ENCODE results near the gene CHSY3. TPM values are rescaled to one million over a fixed set of nuclear protein-coding genes. Genes with fewer than 3 reads are reported as not detected.

Gene CHSY3
- total and polyA plus RNA-seq, 4 donors, result 0.40 to 7.7 (median 2.1) TPM

DNA sequence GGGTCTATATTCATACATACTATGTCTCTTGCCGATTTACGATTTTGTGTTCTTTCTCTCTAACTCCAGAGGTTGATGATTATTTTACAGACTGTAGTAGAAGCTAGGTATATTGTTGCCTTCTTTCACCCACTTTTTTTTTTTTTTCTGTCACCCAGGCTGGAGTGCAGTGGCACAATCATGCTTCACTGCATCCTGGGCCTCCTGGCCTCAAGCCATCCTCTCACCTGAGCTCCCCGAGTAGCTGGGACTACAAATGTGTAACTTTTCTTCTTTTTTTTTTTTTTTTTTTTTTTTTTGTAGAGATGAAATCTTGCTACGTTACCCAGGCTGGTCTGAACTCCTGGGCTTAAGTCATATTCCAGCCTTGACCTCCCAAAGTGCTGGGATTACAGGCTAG is 96.2 kb downstream of the CHSY3 start:
- no peak for DNase-seq (ENCODE audit: low spot score)
- no peak overlapping the region for H3K4me3 ChIP-seq (ENCODE audit: low read depth in 1 of 3, low read length in 3 of 3)
- no peaks in the 10 kb centered on the region for H3K4me1 ChIP-seq (ENCODE audit: control insufficient read depth in 4 of 4, insufficient read depth in 4 of 4, low read length in 3 of 4)
- H3K9me3 ChIP-seq (ENCODE audit: control insufficient read depth in 4 of 4, low read length in 3 of 4), result no peaks in the 10 kb centered on the region
- H3K27me3 ChIP-seq (ENCODE audit: control insufficient read depth in 4 of 4, insufficient read depth in 4 of 4, low read length in 3 of 4), result no peaks in the 10 kb centered on the region
- H3K36me3 ChIP-seq (ENCODE audit: control insufficient read depth in 4 of 4, insufficient read depth in 3 of 4, low read depth in 1 of 4, low read length in 3 of 4), result no peaks in the 10 kb centered on the region
- no peak overlapping the region for H3K27ac ChIP-seq (ENCODE audit: low read depth in 1 of 2, low read length in 2 of 2)
- TF ChIP-seq HNF4G (IDR thresholded peaks at IDR 0.05), result no peak
- no peak overlapping the region for H3K9ac ChIP-seq (ENCODE audit: low read depth in 1 of 2, low read length in 2 of 2)
- 89% methylated on average over 4 of the region's 4 CpGs for WGBS

DNA sequence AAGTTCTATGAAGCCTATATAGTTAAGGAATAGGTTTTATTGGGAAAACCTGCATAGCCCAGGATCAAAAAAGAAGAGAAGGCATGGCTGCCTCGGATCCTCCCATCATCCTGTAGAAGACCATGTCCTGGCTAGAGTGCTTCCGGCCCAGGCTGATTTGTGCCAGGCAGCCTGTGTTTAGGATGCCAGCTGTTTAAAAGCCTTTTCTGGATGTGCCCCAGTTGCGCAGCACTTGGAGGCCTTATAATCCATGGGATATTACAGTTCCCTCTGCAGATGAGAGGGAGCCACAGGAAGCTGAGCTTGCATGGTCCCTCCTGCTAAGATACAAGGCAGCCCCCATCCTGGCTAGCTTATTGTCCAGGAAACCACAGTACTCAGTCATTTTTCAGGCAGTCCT is 97.9 kb downstream of the CHSY3 start:
- H3K9me3 ChIP-seq (ENCODE audit: control insufficient read depth in 4 of 4, low read length in 3 of 4), result no peaks in the 10 kb centered on the region
- no peaks in the 10 kb centered on the region for H3K36me3 ChIP-seq (ENCODE audit: control insufficient read depth in 4 of 4, insufficient read depth in 3 of 4, low read depth in 1 of 4, low read length in 3 of 4)
- no peak overlapping the region for H3K27ac ChIP-seq (ENCODE audit: low read depth in 1 of 2, low read length in 2 of 2)
- H3K4me3 ChIP-seq (ENCODE audit: low read depth in 1 of 3, low read length in 3 of 3), result no peak overlapping the region
- WGBS, result 86% methylated on average over 3 of the region's 3 CpGs
- TF ChIP-seq, protein P1, sequence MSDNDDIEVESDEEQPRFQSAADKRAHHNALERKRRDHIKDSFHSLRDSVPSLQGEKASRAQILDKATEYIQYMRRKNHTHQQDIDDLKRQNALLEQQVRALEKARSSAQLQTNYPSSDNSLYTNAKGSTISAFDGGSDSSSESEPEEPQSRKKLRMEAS (IDR thresholded peaks at IDR 0.05), result no peak
- H3K27me3 ChIP-seq (ENCODE audit: control insufficient read depth in 4 of 4, insufficient read depth in 4 of 4, low read length in 3 of 4), result no peaks in the 10 kb centered on the region
- H3K4me1 ChIP-seq (ENCODE audit: control insufficient read depth in 4 of 4, insufficient read depth in 4 of 4, low read length in 3 of 4), result no peaks in the 10 kb centered on the region
- DNase-seq (ENCODE audit: low spot score), result no peak
- no peak overlapping the region for H3K9ac ChIP-seq (ENCODE audit: low read depth in 1 of 2, low read length in 2 of 2)

DNA sequence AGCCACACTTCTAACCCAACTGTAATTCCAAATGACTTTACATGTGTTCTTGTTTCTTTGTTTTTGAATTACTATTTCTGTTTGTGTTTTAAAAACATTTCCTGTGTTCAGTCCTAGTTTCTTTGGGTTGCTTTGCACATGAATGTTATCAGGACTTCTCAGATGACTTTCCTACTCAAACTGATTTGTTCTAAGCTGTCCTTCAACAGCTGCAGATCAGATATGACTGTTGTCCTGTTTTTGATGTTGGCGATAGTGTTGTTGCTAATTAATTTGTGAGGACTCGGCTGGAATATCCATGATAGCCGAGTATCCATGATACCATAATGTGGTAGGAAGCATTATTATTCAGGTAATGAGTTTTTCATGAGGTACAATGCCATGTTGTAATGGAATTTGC is 98.6 kb downstream of the CHSY3 start:
- Histone ChIP-seq H3K4me3 (ENCODE audit: low read depth in 1 of 3, low read length in 3 of 3) (no peak overlapping the region), H3K27ac (ENCODE audit: low read depth in 1 of 2, low read length in 2 of 2) (no peak overlapping the region)
- 83% methylated on average over 3 of the region's 3 CpGs for WGBS

DNA sequence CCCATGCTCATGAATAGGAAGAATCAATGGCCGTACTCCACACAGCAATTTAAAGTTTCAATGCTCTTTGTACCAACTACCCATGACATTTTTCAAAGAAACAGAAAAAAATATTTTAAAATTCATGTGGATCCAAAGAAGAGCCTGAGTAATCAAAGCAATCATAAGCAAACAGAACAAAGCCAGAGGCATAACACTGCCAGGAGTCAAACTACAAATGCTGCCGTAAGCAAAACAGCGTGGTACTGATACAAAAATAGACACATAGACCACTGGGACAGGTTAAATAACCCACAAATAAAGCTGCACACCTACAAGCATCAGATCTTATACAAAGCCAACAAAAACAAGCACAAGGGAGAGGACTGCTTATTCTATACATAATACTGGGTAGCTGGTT is 107.7 kb downstream of the CHSY3 start:
- peaks cover 0 to 5% (median 0%) of the 10 kb centered on the region in 4 donors for H3K9me3 ChIP-seq (ENCODE audit: control insufficient read depth in 4 of 4, low read length in 3 of 4)
- no peak overlapping the region for H3K4me3 ChIP-seq (ENCODE audit: low read depth in 1 of 3, low read length in 3 of 3)
- no peak overlapping the region for H3K9ac ChIP-seq (ENCODE audit: low read depth in 1 of 2, low read length in 2 of 2)
- no peak for DNase-seq (ENCODE audit: low spot score)
- H3K27me3 ChIP-seq (ENCODE audit: control insufficient read depth in 4 of 4, insufficient read depth in 4 of 4, low read length in 3 of 4), result no peaks in the 10 kb centered on the region
- H3K27ac ChIP-seq (ENCODE audit: low read depth in 1 of 2, low read length in 2 of 2), result no peak overlapping the region
- TF ChIP-seq, protein P2, sequence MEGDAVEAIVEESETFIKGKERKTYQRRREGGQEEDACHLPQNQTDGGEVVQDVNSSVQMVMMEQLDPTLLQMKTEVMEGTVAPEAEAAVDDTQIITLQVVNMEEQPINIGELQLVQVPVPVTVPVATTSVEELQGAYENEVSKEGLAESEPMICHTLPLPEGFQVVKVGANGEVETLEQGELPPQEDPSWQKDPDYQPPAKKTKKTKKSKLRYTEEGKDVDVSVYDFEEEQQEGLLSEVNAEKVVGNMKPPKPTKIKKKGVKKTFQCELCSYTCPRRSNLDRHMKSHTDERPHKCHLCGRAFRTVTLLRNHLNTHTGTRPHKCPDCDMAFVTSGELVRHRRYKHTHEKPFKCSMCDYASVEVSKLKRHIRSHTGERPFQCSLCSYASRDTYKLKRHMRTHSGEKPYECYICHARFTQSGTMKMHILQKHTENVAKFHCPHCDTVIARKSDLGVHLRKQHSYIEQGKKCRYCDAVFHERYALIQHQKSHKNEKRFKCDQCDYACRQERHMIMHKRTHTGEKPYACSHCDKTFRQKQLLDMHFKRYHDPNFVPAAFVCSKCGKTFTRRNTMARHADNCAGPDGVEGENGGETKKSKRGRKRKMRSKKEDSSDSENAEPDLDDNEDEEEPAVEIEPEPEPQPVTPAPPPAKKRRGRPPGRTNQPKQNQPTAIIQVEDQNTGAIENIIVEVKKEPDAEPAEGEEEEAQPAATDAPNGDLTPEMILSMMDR (IDR thresholded peaks at IDR 0.05; ENCODE audit: low read depth, low read length, missing input control), result no peak
- TF ChIP-seq JUND (IDR thresholded peaks at IDR 0.05) (no peak), EGR1 (IDR thresholded peaks at IDR 0.05; ENCODE audit: low read depth in 2 of 2) (no peak), RAD21 (IDR thresholded peaks at IDR 0.05) (no peak), FOXA1 (IDR thresholded peaks at IDR 0.05) (no peak), HNF4A (conservative IDR thresholded peaks at IDR 0.05) (no peak), SP1 (IDR thresholded peaks at IDR 0.05) (no peak), NR2F2 (IDR thresholded peaks at IDR 0.05) (no peak), GABPA (IDR thresholded peaks at IDR 0.05 in 1 of 2, conservative IDR thresholded peaks at IDR 0.05 in 1 of 2) (no peak), TAF1 (conservative IDR thresholded peaks at IDR 0.05) (no peak), FOXA2 (IDR thresholded peaks at IDR 0.05) (no peak)
- TF ChIP-seq, protein P3, sequence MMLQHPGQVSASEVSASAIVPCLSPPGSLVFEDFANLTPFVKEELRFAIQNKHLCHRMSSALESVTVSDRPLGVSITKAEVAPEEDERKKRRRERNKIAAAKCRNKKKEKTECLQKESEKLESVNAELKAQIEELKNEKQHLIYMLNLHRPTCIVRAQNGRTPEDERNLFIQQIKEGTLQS (IDR thresholded peaks at IDR 0.05), result no peak
- WGBS, result 43% methylated on average over 3 of the region's 3 CpGs
- no peaks in the 10 kb centered on the region for H3K36me3 ChIP-seq (ENCODE audit: control insufficient read depth in 4 of 4, insufficient read depth in 3 of 4, low read depth in 1 of 4, low read length in 3 of 4)
- H3K4me1 ChIP-seq (ENCODE audit: control insufficient read depth in 4 of 4, insufficient read depth in 4 of 4, low read length in 3 of 4), result peaks cover 0 to 7% (median 0%) of the 10 kb centered on the region in 4 donors

More for the DNA sequence above, 98.6 kb downstream of the CHSY3 start:
- Histone ChIP-seq H3K9ac (ENCODE audit: low read depth in 1 of 2, low read length in 2 of 2) (no peak overlapping the region), H3K36me3 (ENCODE audit: control insufficient read depth in 4 of 4, insufficient read depth in 3 of 4, low read depth in 1 of 4, low read length in 3 of 4) (no peaks in the 10 kb centered on the region), H3K4me1 (ENCODE audit: control insufficient read depth in 4 of 4, insufficient read depth in 4 of 4, low read length in 3 of 4) (no peaks in the 10 kb centered on the region), H3K9me3 (ENCODE audit: control insufficient read depth in 4 of 4, low read length in 3 of 4) (no peaks in the 10 kb centered on the region), H3K27me3 (ENCODE audit: control insufficient read depth in 4 of 4, insufficient read depth in 4 of 4, low read length in 3 of 4) (no peaks in the 10 kb centered on the region)
- no peak for DNase-seq (ENCODE audit: low spot score)
- no peak for TF ChIP-seq GABPA (IDR thresholded peaks at IDR 0.05 in 1 of 2, conservative IDR thresholded peaks at IDR 0.05 in 1 of 2)
- no peak for TF ChIP-seq YY1 (IDR thresholded peaks at IDR 0.05)
- no peak for TF ChIP-seq FOXA2 (IDR thresholded peaks at IDR 0.05)
- no peak for TF ChIP-seq HNF4A (conservative IDR thresholded peaks at IDR 0.05)

Data from liver (tissue), 9 donors.